Common myeloid progenitor, CD34-positive (primary cell): ENCODE measurements around the gene PCCA.

Source experiments
- CTCF ChIA-PET: fragments of 350-600 bp; sonication (Branson Sonifier 250); formaldehyde crosslinking; loops from one replicate; lab custom pipeline; 2021; ENCODE audit warnings: antibody characterized with exemption; lab: Charles Lee
- POLR2A ChIA-PET: fragments of 350-600 bp; sonication (Branson Sonifier 250); formaldehyde crosslinking; loops from one replicate; lab custom pipeline; 2021; ENCODE audit warnings: antibody characterized with exemption; lab: Charles Lee
- DNase-seq, 3 donors: peaks; one replicate each; pipeline versions ENCODE4 v3.0.0 to v3.0.0-alpha.2; 2013
- H3K27ac ChIP-seq, 2 experiments: 1 replicate in 1 of 2; 2 replicates in 1 of 2; pipeline ENCODE4 v1.7.0; 2013; ENCODE audit warnings: inconsistent platforms in 2 of 2, low read length in 2 of 2, mild to moderate bottlenecking in 2 of 2, low read depth in 1 of 2, moderate library complexity in 1 of 2; ENCODE audit not compliant: severe bottlenecking in 2 of 2, insufficient read depth in 1 of 2, poor library complexity in 1 of 2
- H3K27me3 ChIP-seq, 5 experiments: replicated peaks in 2 of 5; 1 replicate in 3 of 5; 2 replicates in 2 of 5; pipeline versions ENCODE4 v1.6.1 to v1.7.0; 2013; ENCODE audit warnings: low read length in 4 of 5, mild to moderate bottlenecking in 2 of 5, moderate library complexity in 2 of 5, inconsistent platforms in 1 of 5; ENCODE audit not compliant: insufficient read depth in 5 of 5, control insufficient read depth in 4 of 5
- H3K36me3 ChIP-seq, 4 experiments: 1 replicate in 2 of 4; 2 replicates in 2 of 4; pipeline versions ENCODE4 v1.6.1 to v1.7.0; 2013; ENCODE audit warnings: low read length in 3 of 4, control low read depth in 1 of 4, mild to moderate bottlenecking in 1 of 4; ENCODE audit not compliant: control insufficient read depth in 4 of 4, insufficient read depth in 4 of 4
- H3K4me1 ChIP-seq, 4 experiments: 1 replicate in 3 of 4; 2 replicates in 1 of 4; pipeline versions ENCODE4 v1.6.1 to v1.7.1; 2013; ENCODE audit warnings: low read length in 3 of 4, mild to moderate bottlenecking in 3 of 4, control low read depth in 1 of 4, inconsistent platforms in 1 of 4, moderate library complexity in 1 of 4; ENCODE audit not compliant: control insufficient read depth in 4 of 4, insufficient read depth in 4 of 4; ENCODE audit errors: control extremely low read depth in 1 of 4
- H3K4me3 ChIP-seq, 7 experiments: 1 replicate in 4 of 7; 2 replicates in 3 of 7; pipeline versions ENCODE4 v1.5.1 to v1.7.0; 2013; ENCODE audit warnings: mild to moderate bottlenecking in 7 of 7, low read length in 6 of 7, moderate library complexity in 6 of 7, inconsistent platforms in 2 of 7, low read depth in 2 of 7, control low read depth in 1 of 7; ENCODE audit not compliant: insufficient read depth in 4 of 7, control insufficient read depth in 1 of 7; ENCODE audit errors: extremely low read depth in 1 of 7
- H3K9me3 ChIP-seq, 5 experiments: 1 replicate in 4 of 5; 2 replicates in 1 of 5; pipeline versions ENCODE4 v1.6.1 to v1.7.1; 2013; ENCODE audit warnings: low read length in 4 of 5, mild to moderate bottlenecking in 2 of 5, inconsistent platforms in 1 of 5, low read depth in 1 of 5, moderate library complexity in 1 of 5; ENCODE audit not compliant: control insufficient read depth in 4 of 5, insufficient read depth in 2 of 5; ENCODE audit errors: control extremely low read depth in 1 of 5
- WGBS: methylation state at CpG from one replicate; pipeline ENCODE4 v1.1.5; 2013; ENCODE audit not compliant: insufficient coverage; 5-methylcytosine and 5-hydroxymethylcytosine counted together

The PCCA gene

DNA sequence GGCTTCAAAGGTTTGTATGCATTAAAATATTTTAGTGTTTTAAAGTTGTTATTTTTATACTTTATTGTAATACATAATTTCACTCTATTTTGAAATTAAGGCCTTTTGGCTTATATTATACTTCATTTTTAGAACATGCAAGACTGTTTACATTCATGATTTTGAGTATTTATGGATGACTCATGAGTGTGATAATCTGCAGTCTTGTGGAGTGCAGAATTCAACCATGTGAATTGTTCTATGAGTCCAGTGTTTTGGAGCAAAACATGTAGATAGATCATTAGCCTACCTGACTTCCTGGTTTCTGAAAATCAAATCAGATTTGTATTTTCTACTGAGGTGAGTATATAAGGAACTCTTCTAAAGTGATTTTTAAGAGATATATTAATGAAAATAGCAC, 241.8 kb downstream of the PCCA start:
- ChIA-PET POLR2A (no interaction called here), CTCF (no interaction called here)
- H3K4me1 ChIP-seq = no peaks in the 10 kb centered on the region
- no peak for DNase-seq
- no peak overlapping the region for H3K27ac ChIP-seq
- H3K9me3 ChIP-seq = peaks cover 0 to 8% (median 0%) of the 10 kb centered on the region in 5 experiments
- no peak overlapping the region for H3K4me3 ChIP-seq
- peaks cover 0 to 13% (median 4%) of the 10 kb centered on the region in 4 experiments for H3K36me3 ChIP-seq
- no peaks in the 10 kb centered on the region for H3K27me3 ChIP-seq

DNA sequence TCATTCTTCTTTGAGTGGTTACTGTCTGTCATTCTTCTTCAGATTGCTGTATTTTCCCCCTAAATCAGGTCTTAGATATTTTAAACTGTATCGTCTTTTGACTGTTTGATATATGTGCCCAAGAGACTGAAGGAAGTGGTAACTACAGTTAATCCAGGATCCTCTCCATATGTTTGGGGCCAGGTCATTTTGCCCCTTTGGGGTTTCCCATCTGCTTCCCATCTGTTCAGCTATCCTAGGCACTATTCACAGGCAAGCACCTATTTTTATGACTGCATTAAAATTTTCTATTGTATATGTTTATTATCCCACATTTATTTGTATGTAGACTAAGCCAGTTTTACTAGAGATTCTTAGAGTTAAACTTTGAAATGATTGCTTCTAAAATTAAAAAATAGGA, 244.2 kb downstream of the PCCA start:
- H3K27ac ChIP-seq = no peak overlapping the region
- H3K27me3 ChIP-seq = no peaks in the 10 kb centered on the region
- CTCF ChIA-PET = interaction anchor here (0.5 kb wide), 1 partner anchor 482 kb away, joined by 4 read pairs; no protein-coding TSS in a partner anchor
- H3K36me3 ChIP-seq = peaks cover 0 to 17% (median 3%) of the 10 kb centered on the region in 4 experiments
- H3K4me3 ChIP-seq = no peak overlapping the region
- POLR2A ChIA-PET = no interaction called here
- peaks cover 0 to 8% (median 0%) of the 10 kb centered on the region in 5 experiments for H3K9me3 ChIP-seq
- no peak for DNase-seq
- 100% methylated on average over 1 of the region's 1 CpG for WGBS
- H3K4me1 ChIP-seq = no peaks in the 10 kb centered on the region

DNA sequence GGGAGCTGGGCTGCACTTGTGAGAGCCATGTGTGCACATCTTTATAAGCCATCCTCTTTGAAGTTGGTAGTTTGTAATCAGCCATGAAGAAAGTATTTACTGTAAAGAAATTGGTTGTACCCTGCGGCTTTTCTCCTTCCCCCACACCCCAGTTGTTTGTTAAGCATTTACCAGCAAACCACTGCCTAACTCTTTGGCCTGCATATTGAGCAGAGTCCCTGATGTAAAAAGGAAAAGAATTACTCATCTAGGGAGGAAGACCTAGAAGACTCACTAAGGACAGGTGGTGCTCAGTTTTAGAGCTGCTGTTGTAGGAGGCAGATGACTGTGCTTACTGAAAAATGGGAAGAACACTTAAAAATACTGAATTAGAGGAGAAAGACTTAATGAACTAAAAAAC, 245.3 kb downstream of the PCCA start:
- no CpG with 5 or more reads among the region's 1 CpG for WGBS
- H3K27ac ChIP-seq = no peak overlapping the region
- H3K4me1 ChIP-seq = no peaks in the 10 kb centered on the region
- peaks cover 0 to 17% (median 3%) of the 10 kb centered on the region in 4 experiments for H3K36me3 ChIP-seq
- H3K4me3 ChIP-seq = no peak overlapping the region
- POLR2A ChIA-PET = no interaction called here
- no peaks in the 10 kb centered on the region for H3K27me3 ChIP-seq
- no peak for DNase-seq
- H3K9me3 ChIP-seq = peaks cover 0 to 8% (median 0%) of the 10 kb centered on the region in 5 experiments
- CTCF ChIA-PET = no interaction called here

DNA sequence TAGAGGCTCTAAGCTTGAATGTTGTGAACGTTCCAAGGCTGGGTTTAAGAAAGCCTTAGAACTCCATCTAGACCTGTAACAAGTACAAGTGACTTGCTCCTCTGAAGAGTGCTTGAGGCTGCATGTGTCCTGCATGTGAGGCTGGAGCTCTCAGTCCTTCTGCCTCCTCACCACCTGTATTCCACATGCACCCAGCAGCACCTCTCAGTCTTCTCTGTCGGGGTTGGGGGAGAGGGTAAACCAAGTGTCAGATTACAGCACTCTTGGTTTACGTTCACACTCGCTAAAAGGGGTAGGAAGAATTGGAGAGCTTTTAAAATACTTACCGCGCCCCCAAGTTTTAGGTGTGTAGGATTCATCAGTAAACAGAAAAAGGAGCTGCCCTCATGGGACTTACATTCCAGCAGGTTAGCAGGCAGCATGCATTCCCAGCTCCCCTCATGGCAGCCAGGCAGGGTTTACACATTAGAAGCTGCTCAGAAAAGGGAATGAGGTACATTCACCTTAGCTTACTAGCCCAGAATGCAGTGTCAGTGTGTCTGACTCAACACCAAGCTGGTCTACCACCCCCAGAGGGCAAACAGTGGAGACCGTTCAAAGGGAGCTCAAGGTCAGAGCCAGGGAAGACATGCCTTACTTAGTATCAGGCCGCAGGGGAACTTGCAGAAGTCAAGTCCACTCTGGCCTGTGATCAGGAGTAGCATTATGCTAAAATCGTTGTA, 248.1 kb downstream of the PCCA start:
- Histone ChIP-seq H3K27ac (no peak overlapping the region), H3K27me3 (no peaks in the 10 kb centered on the region), H3K4me3 (no peak overlapping the region), H3K36me3 (peaks cover 0 to 14% (median 1%) of the 10 kb centered on the region in 4 experiments), H3K4me1 (no peaks in the 10 kb centered on the region), H3K9me3 (peaks cover 0 to 8% (median 0%) of the 10 kb centered on the region in 5 experiments)
- ChIA-PET CTCF (interaction anchor here (1.1 kb wide), 1 partner anchor 14 kb away, joined by 3 read pairs; no protein-coding TSS in a partner anchor), POLR2A (no interaction called here)
- 91% methylated on average over 9 of the region's 9 CpGs for WGBS
- DNase-seq = no peak

DNA sequence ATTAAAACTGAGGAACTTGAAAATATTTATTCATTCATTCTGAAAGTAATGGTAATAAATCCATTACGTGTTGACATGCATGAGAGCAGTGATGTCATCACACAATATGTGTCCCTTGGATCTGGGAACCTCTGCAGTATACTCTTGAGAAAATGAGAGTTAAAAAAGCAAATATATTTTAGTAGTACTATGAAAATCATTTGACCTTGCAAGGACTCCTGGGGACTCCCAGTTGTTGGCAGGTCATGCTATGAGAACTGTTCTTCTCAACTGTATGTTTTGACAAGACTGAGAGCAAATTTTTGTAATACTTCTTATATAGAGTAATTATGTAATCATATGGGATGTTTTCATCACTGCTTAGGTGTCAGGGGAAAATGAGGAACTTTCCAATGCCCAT, 249.4 kb downstream of the PCCA start:
- H3K4me1 ChIP-seq = no peaks in the 10 kb centered on the region
- H3K27ac ChIP-seq = no peak overlapping the region
- ChIA-PET POLR2A (no interaction called here), CTCF (no interaction called here)
- peaks cover 0 to 8% (median 0%) of the 10 kb centered on the region in 5 experiments for H3K9me3 ChIP-seq
- H3K27me3 ChIP-seq = no peaks in the 10 kb centered on the region
- H3K36me3 ChIP-seq = peaks cover 0 to 14% (median 1%) of the 10 kb centered on the region in 4 experiments
- no CpG with 5 or more reads among the region's 1 CpG for WGBS
- DNase-seq = no peak
- no peak overlapping the region for H3K4me3 ChIP-seq

DNA sequence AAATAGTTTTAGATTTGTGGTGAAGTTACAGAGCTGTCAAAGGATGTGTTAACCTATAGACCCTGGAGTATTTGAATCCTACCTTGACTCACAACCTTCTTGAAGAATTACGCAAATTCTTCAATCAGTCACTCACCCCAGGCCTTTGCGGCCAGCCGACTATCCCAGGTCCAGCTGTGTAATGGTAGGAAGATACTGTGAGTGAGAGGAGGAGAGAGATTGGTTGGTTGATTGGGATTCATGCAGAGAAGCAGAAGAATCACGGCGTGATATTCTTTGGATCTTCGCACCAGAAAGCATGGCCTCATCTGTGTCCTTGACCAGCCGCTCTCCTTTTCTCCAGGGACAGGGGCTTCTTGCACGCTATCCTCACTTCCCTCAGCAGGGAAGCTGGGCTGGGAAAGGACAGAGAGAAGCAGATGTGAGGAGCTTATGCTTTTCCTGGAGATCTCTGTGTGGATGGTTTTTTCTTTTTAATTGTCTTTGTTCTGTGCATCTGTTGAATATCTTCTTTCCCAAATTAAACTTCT, 250.6 kb downstream of the PCCA start:
- ChIA-PET CTCF (no interaction called here), POLR2A (no interaction called here)
- Histone ChIP-seq H3K9me3 (peaks cover 0 to 6% (median 0%) of the 10 kb centered on the region in 5 experiments), H3K36me3 (peaks cover 0 to 8% (median 0%) of the 10 kb centered on the region in 4 experiments), H3K4me1 (no peaks in the 10 kb centered on the region), H3K27me3 (no peaks in the 10 kb centered on the region), H3K27ac (no peak overlapping the region), H3K4me3 (no peak overlapping the region)
- no peak for DNase-seq
- WGBS = 100% methylated on average over 3 of the region's 8 CpGs

DNA sequence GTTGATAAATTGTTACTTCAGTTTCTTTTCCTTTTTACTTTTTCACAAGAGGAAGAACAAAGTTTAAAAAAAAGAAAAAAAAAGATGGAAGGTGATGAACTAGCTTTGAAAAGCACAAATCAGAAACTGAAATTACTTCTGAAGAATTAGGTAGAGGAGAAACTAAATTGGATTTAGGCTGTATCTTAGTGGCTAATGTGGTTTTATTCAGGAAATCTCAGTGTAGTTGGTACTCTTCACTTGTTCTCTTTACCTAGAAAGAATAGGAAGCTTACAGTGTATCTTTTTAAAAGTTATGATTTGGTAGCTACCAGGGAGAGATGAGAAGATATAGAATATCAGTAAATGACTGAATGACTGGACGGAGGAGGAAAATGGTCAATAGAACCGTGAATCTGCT, 252.0 kb downstream of the PCCA start:
- H3K27me3 ChIP-seq = no peaks in the 10 kb centered on the region
- no CpG with 5 or more reads among the region's 2 CpGs for WGBS
- POLR2A ChIA-PET = no interaction called here

More for the DNA sequence above, 252.0 kb downstream of the PCCA start:
- Histone ChIP-seq H3K4me3 (no peak overlapping the region), H3K27ac (no peak overlapping the region), H3K4me1 (no peaks in the 10 kb centered on the region), H3K9me3 (peaks cover 0 to 10% (median 2%) of the 10 kb centered on the region in 5 experiments), H3K36me3 (peaks cover 0 to 13% (median 0%) of the 10 kb centered on the region in 4 experiments)
- CTCF ChIA-PET = no interaction called here
- DNase-seq = no peak
